HG03135 (cell line): ENCODE measurements around the gene SPEM3.
A peak's percentile ranks its signal among the peaks of the same experiment; 100 is the strongest.

Source experiments
- ATAC-seq: cut with Tn5 transposase; IDR thresholded peaks from one replicate; pipeline ENCODE4 v1.9.1; 2021; ENCODE audit warnings: mild to moderate bottlenecking, moderate library complexity; ENCODE audit not compliant: unreplicated experiment

SPEM3 gene

GRCh38 chr17:7403977-7404736, 24.5 kb upstream of the SPEM3 start, which contains the start of gene TMEM256:
TMEM256 (minus strand) TSS chr17:7404097; CDS start chr17:7404084, 13 bp downstream.
- ATAC-seq, result peak; percentile 91

DNA sequence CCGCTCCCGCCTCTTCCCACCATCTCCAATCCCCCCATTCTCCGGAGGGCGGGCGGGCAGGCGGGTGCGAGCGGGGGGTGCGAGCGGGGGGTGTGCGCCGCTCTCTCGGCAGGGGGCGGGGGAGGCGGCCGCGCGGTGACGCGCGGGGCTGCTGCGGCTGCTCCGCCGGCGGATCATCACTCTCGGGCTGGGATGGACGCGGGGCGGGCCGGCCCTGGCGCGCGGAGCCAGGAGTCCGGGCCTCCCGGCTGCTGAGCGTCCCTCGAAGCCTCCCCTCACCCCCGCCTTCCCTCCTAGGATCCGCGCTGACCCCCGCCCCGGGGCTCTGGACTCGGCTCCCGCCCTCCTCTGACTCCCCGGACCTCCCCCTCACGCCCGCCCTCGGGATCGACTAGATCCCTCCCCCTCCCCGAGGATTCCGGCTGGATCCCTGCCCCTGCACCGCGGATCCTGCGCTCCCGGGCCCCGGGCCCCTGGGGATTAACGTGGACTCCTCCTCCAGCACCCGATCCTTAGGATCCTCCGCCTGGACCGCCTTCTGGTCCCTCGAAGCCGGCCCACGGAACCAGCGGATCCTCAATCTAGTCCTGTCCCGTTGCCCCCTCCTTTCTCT, 23.8 kb upstream of the SPEM3 start:
- peak; percentile 8 for ATAC-seq

- no peak for ATAC-seq
Observed at GRCh38 chr17:7405350-7406234, 23.1 kb upstream of the SPEM3 start.

DNA sequence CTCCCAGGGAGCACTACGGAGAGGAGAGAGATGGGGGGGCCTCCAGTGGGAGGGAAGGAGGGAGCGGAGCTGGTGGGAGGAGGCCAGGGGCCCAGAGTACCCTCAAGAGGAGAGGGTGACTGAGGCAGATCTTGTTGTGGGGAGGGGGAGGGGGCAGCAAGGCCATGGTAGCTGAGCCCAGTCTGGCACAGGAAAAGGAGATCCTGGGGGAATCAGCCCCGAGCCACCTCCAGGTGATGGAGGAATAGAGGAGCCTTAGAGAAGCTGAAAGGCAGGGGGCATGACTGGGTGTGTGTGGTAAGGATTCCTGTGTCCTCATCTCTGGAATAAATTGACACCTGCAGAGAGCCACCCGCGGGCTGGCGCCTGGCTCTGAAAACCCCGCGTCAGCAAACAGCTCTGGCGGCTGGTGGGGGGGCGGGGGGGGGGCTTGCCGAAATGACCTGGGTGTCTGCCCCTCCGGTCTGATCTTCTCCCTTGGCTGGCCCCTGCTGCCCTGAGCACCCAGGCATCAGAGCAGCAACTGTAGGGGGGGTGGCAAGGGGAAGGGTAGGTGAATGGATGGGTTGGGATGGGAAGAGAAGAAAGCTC, 22.3 kb upstream of the SPEM3 start:
- no peak for ATAC-seq

GRCh38 chr17:7407082-7407481, 21.6 kb upstream of the SPEM3 start:
- no peak for ATAC-seq

DNA sequence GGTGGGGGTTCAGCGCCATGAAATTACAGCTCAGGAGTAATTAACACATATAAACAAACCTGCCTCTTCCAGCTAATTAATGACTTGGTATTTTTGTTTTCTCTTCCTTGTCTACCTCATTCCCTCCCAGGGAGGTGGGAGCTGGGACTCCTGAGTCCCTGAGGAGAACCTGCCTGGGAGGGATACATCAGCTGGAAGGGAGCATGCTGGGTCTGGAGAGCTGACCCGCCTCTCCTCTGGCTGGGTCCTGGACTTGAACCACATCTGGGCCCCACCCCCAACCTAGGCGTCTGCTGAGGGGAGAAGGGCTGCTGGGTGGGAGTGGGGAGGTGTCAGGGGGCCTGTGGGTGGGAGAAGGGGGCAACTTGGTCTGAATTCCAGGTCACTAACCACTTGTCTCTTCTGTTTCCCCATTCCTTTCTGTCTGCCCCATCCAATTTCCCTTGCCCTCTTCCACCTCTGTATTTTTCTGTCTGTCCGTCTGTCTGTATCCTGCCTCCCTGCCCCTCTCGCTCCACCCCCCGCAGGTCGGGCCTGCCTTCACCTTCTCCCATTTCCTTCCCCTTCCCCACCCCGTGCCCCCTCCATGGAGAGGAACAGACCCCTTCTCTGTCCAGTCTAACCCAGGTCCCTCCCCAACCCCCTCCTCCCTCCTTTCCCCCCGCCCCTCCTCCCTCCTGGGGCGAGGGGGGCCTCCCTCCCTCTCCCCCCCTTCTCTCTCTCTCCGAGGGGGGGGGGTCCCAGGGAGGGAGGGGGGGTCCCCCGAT, 21.0 kb upstream of the SPEM3 start, which contains the start of gene NLGN2:
Gene NLGN2 (plus strand): TSS at position 361 of the 767 bp plus-strand sequence. CDS start 411 bp downstream, outside the sequence.
- ATAC-seq, result no peak

GRCh38 chr17:7408252-7408727, 20.4 kb upstream of the SPEM3 start:
- ATAC-seq, result no peak

GRCh38 chr17:7408863-7409262, 19.8 kb upstream of the SPEM3 start:
- ATAC-seq, result no peak

- ATAC-seq, result no peak
Observed at GRCh38 chr17:7409716-7410115, 18.9 kb upstream of the SPEM3 start.

DNA sequence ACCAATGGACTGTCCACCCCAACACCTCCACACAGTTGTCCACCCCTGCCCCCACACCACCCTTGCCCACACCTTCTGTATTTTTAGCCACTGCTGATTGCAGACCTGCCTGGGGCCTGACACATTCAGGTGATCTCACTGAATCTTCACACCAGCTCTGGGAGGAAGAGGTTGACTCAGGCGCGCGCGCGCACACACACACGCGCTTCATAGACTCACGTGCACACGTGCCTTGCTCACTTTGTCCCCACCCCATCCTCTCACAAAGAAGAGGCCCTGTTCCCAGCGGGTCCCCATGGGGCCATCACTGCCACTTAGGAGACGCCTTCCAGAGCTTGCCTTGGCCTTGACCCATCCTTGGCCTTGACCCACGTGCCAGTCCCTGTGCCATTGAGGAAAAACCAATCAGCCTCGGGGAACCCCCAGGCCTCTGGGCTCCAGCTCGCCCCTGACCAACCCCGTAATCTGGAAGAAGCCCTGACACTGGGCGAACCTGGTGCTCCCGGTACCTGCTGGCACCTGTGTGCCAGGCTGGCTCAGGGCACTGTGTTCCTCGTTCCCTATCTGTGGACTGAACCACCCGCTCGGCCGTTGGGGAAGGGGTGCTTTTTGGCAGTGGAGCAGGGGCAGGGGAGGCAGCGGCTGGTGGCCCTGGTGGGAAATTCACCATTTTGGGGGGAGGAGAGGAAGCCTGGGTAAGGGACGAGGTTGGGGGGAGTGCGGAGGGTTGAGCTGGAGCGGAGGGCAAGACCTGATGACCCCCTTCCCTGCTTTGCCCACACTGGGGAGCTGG, 17.8 kb upstream of the SPEM3 start:
- ATAC-seq, result no peak

- ATAC-seq, result no peak
Observed at GRCh38 chr17:7411427-7411750, 17.3 kb upstream of the SPEM3 start.

- ATAC-seq, result no peak
Observed at GRCh38 chr17:7413346-7413985, 15.2 kb upstream of the SPEM3 start.

- ATAC-seq, result no peak
Observed at GRCh38 chr17:7414837-7415236, 13.8 kb upstream of the SPEM3 start.

- ATAC-seq, result no peak
Observed at GRCh38 chr17:7415784-7416183, 12.9 kb upstream of the SPEM3 start.

DNA sequence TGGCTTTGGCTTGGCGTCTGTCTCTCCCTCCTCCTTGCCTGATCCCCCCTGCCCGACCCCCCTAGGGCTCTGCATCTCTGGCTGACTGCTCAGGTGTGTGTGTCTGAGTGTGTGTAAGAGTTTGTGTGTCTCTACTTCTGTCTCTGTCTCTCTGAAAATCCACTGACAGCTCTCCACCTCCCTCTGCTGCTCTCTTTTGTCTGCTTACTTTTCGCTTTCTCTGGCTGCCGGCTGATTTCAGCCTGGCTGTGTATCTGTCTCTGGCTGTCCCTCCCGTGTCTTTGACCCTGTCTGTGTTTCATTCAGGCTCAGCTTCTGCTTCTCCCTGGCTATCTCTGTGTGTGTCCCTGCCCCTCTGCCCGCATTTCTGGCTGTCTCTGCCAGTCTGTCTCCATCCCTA, 12.3 kb upstream of the SPEM3 start:
- ATAC-seq, result no peak

DNA sequence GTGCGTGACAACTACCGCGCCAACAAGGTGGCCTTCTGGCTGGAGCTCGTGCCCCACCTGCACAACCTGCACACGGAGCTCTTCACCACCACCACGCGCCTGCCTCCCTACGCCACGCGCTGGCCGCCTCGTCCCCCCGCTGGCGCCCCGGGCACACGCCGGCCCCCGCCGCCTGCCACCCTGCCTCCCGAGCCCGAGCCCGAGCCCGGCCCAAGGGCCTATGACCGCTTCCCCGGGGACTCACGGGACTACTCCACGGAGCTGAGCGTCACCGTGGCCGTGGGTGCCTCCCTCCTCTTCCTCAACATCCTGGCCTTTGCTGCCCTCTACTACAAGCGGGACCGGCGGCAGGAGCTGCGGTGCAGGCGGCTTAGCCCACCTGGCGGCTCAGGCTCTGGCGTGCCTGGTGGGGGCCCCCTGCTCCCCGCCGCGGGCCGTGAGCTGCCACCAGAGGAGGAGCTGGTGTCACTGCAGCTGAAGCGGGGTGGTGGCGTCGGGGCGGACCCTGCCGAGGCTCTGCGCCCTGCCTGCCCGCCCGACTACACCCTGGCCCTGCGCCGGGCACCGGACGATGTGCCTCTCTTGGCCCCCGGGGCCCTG, 11.5 kb upstream of the SPEM3 start:
- ATAC-seq, result no peak

DNA sequence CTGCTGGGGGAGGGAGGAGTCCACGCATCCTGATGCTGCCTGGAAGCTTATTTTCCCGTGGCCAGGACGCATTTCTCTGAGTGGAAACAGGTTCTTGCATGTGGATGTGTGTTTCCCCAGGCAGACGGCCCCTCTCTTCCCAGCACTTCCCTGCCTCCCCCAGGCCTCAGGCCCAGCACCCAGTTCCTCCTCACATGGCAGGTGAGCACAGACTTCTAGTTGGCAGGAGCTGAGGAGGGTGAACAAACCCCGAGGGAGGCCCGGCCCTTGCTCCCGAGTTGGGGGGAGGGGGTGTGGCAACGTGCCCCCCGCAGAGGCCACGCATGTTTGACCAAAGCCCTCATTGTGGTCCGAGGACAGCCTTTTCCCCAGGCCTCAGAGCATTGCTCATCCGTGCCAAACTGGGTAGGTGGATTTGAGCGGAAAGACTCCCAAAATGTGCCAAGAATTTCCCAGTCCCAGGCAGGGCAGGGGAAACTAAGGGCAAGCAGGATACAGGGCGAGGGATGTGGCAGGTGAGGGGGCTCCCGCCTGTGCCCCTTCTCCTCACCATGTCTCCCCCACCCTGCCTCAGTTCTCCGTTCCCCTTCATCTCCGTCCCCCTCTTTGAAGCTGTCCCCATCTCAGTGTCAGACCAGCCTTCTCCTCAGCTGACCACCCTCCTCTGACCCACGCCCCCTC, 10.0 kb upstream of the SPEM3 start:
- ATAC-seq, result no peak
